HepG2 (cell line): Measurements from ENCODE around the gene DAD1. TPM values are rescaled to one million over a fixed set of nuclear protein-coding genes. Genes with fewer than 3 reads are reported as not detected.
A peak's percentile ranks its signal among the peaks of the same experiment; 100 is the strongest.

Experiments
- ATF7-NPFF ChIP-seq: sonication (generic); formaldehyde crosslinking; IDR thresholded peaks from 2 replicates; pipeline ENCODE4 v1.8.1; 2023; ENCODE audit warnings: mild to moderate bottlenecking, low read depth, missing genetic modification reagents, moderate library complexity
- CC2D1A ChIP-seq: sonication (generic); formaldehyde crosslinking; IDR thresholded peaks from 2 replicates; pipeline ENCODE4 v1.8.1; 2023; ENCODE audit warnings: mild to moderate bottlenecking, missing genetic modification reagents
- CREB1 ChIP-seq, 2 experiments: fragments of 450-650 bp in 1 of 2; IDR thresholded peaks; 2 replicates each; pipeline ENCODE4 v1.6.1; 2016 to 2017; ENCODE audit warnings: control low read depth in 1 of 2, mild to moderate bottlenecking in 1 of 2, missing compliant biosample characterization in 1 of 2, missing genetic modification characterization in 1 of 2
- HHEX ChIP-seq: IDR thresholded peaks from 2 replicates; pipeline ENCODE4 v1.6.1; 2016; ENCODE audit warnings: control low read depth
- HMGA1 ChIP-seq: sonication (generic); formaldehyde crosslinking; conservative IDR thresholded peaks from 2 replicates; pipeline ENCODE4 v1.4.0; 2020; ENCODE audit warnings: missing genetic modification reagents
- KDM4B ChIP-seq: sonication (generic); formaldehyde crosslinking; IDR thresholded peaks from 2 replicates; pipeline ENCODE4 v1.4.0; 2020; ENCODE audit warnings: missing genetic modification reagents
- PHF5A ChIP-seq: IDR thresholded peaks from one replicate; pipeline ENCODE4 v1.6.1; 2018; ENCODE audit warnings: low read depth, missing genetic modification reagents; ENCODE audit not compliant: unreplicated experiment
- SALL2 ChIP-seq: sonication (generic); formaldehyde crosslinking; IDR thresholded peaks from 2 replicates; pipeline ENCODE4 v1.8.1; 2023; ENCODE audit warnings: mild to moderate bottlenecking, missing genetic modification reagents, inconsistent platforms
- TAF1 ChIP-seq: sonication (generic); formaldehyde crosslinking; IDR thresholded peaks from 2 replicates; pipeline ENCODE4 v1.4.0; 2020; ENCODE audit warnings: missing genetic modification reagents
- TARDBP ChIP-seq: sonication (generic); formaldehyde crosslinking; IDR thresholded peaks from 2 replicates; pipeline ENCODE4 v1.8.0; 2022; ENCODE audit warnings: mild to moderate bottlenecking, missing genetic modification reagents
- U2AF2 ChIP-seq: fragments of 200-400 bp; formaldehyde crosslinking; IDR thresholded peaks from 2 replicates; pipeline ENCODE4 v1.6.1; 2017; ENCODE audit warnings: low read depth, mild to moderate bottlenecking, low read length
- ZBTB7B ChIP-seq: sonication (generic); formaldehyde crosslinking; IDR thresholded peaks from 2 replicates; pipeline ENCODE4 v1.4.0; 2020; ENCODE audit warnings: missing genetic modification reagents
- ZFP37 ChIP-seq: sonication (generic); formaldehyde crosslinking; IDR thresholded peaks from 2 replicates; pipeline ENCODE4 v1.4.0; 2020; ENCODE audit warnings: missing genetic modification reagents, borderline replicate concordance
- ZFP90 ChIP-seq: sonication (generic); formaldehyde crosslinking; IDR thresholded peaks from 2 replicates; pipeline ENCODE4 v1.8.0; 2022; ENCODE audit warnings: missing genetic modification reagents, mild to moderate bottlenecking, inconsistent platforms, borderline replicate concordance
- ZNF24 ChIP-seq: fragments of 450-650 bp; IDR thresholded peaks from 2 replicates; pipeline ENCODE4 v1.6.1; 2017; ENCODE audit warnings: antibody characterized with exemption, mild to moderate bottlenecking
- ZNF607 ChIP-seq: sonication (generic); formaldehyde crosslinking; IDR thresholded peaks from 2 replicates; pipeline ENCODE4 v1.5.1; 2020; ENCODE audit warnings: missing genetic modification reagents, mild to moderate bottlenecking, borderline replicate concordance
- ZNF619 ChIP-seq: sonication (generic); formaldehyde crosslinking; IDR thresholded peaks from 2 replicates; pipeline ENCODE4 v1.4.0; 2020; ENCODE audit warnings: mild to moderate bottlenecking, missing genetic modification reagents
- ZZZ3 ChIP-seq: sonication (generic); formaldehyde crosslinking; IDR thresholded peaks from 2 replicates; pipeline ENCODE4 v1.4.0; 2020; ENCODE audit warnings: missing genetic modification reagents, mild to moderate bottlenecking, borderline replicate concordance
- polyA plus RNA-seq, 8 experiments: library from polyadenylated mRNA; depleted of rRNA in 3 of 8; stranded (reverse) in 7 of 8; unstranded in 1 of 8; fragments of >200 nt; fragmentation: Illumina TruSeq in 4 of 8; extraction: Trizol in 4 of 8; gene quantifications; 2 replicates each; pipeline versions ENCODE4 v1.2.1 to v1.2.3, GENCODE V29; 2011 to 2016; ENCODE audit warnings: low read depth in 4 of 8, missing spikeins in 1 of 8, mixed read lengths in 1 of 8; ENCODE audit not compliant: insufficient read depth in 1 of 8
- total RNA-seq, 5 experiments: library from RNA; depleted of rRNA; stranded (reverse); fragments of >200 nt; fragmentation: Illumina TruSeq; extraction: Trizol; gene quantifications; 2 replicates each; pipeline ENCODE4 v1.2.3, GENCODE V29; 2016; ENCODE audit warnings: low read depth in 1 of 5
- TF ChIP-seq, protein P1 (sequence below): sonication (generic); formaldehyde crosslinking; IDR thresholded peaks from 2 replicates; pipeline ENCODE4 v1.4.0; 2020; ENCODE audit warnings: mild to moderate bottlenecking, missing genetic modification reagents, borderline replicate concordance
- TF ChIP-seq, protein P2 (sequence below): sonication (generic); formaldehyde crosslinking; IDR thresholded peaks from 2 replicates; pipeline ENCODE4 v1.4.0; 2020; ENCODE audit warnings: missing genetic modification reagents
- TF ChIP-seq, protein P3 (sequence below): sonication (generic); formaldehyde crosslinking; IDR thresholded peaks from 2 replicates; pipeline ENCODE4 v1.5.0; 2020; ENCODE audit warnings: mild to moderate bottlenecking, low read depth, missing genetic modification reagents, borderline replicate concordance
- TF ChIP-seq, protein P4 (sequence below): fragments of 450-650 bp; IDR thresholded peaks from 2 replicates; pipeline ENCODE4 v1.6.1; 2017
- TF ChIP-seq, protein P5 (sequence below): sonication (generic); formaldehyde crosslinking; IDR thresholded peaks from 2 replicates; pipeline ENCODE4 v1.9.0; 2021; ENCODE audit warnings: missing genetic modification reagents, mild to moderate bottlenecking, borderline replicate concordance

The DAD1 gene
- total and polyA plus RNA-seq, 2 of the 13 experiments (the other 11 are each of a cell fraction or from before 2014, with no cell fraction given), result 558 to 626 TPM

DNA sequence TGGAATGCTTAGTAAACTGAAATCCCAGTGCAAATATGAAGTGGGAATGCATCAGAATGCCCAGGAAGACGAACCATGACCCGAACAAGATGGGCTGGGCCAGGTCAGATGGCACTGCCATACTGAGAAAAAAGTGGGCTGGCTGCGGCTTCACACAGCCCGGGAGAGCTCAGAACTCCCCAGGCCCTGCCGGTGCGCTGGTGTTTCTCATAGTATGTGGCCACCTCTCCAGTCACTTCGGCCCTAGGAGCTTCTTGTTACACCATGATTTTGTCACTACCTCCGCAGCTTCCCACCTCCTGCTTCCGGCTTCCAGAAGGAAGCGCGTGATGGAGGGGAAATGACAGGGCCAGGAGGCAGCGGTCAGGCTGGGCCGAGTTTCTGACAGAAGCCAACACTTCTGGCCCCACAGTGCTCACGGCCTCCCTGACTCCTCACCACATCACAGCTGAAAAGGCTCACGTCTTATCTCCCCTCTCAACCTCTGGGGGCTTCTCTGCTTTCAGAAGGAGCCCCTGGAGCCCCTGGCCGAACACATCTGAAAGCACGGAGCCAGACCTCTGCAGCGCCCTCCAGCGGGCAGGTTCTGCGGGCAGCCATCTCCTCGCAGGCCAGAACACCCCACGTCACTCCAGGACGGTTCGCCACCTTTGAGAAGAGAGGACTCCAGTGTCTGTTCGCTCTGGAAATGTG lies 30.7 kb downstream of the DAD1 start (continued):
- TF ChIP-seq ZFP90, result no peak
- no peak for TF ChIP-seq HMGA1 (CRISPR knock-in tag)
- TF ChIP-seq KDM4B (CRISPR knock-in tag), result no peak
- TF ChIP-seq, protein P1, sequence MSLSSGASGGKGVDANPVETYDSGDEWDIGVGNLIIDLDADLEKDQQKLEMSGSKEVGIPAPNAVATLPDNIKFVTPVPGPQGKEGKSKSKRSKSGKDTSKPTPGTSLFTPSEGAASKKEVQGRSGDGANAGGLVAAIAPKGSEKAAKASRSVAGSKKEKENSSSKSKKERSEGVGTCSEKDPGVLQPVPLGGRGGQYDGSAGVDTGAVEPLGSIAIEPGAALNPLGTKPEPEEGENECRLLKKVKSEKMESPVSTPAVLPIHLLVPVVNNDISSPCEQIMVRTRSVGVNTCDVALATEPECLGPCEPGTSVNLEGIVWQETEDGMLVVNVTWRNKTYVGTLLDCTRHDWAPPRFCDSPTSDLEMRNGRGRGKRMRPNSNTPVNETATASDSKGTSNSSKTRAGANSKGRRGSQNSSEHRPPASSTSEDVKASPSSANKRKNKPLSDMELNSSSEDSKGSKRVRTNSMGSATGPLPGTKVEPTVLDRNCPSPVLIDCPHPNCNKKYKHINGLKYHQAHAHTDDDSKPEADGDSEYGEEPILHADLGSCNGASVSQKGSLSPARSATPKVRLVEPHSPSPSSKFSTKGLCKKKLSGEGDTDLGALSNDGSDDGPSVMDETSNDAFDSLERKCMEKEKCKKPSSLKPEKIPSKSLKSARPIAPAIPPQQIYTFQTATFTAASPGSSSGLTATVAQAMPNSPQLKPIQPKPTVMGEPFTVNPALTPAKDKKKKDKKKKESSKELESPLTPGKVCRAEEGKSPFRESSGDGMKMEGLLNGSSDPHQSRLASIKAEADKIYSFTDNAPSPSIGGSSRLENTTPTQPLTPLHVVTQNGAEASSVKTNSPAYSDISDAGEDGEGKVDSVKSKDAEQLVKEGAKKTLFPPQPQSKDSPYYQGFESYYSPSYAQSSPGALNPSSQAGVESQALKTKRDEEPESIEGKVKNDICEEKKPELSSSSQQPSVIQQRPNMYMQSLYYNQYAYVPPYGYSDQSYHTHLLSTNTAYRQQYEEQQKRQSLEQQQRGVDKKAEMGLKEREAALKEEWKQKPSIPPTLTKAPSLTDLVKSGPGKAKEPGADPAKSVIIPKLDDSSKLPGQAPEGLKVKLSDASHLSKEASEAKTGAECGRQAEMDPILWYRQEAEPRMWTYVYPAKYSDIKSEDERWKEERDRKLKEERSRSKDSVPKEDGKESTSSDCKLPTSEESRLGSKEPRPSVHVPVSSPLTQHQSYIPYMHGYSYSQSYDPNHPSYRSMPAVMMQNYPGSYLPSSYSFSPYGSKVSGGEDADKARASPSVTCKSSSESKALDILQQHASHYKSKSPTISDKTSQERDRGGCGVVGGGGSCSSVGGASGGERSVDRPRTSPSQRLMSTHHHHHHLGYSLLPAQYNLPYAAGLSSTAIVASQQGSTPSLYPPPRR, result 0 out of 2 replicates have a peak, but pooled peaks have one; percentile 44
- TF ChIP-seq, protein P2, sequence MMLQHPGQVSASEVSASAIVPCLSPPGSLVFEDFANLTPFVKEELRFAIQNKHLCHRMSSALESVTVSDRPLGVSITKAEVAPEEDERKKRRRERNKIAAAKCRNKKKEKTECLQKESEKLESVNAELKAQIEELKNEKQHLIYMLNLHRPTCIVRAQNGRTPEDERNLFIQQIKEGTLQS (CRISPR knock-in tag), result 0 out of 2 replicates have a peak, but pooled peaks have one; percentile 16
- TF ChIP-seq ZNF619, result no peak
- TF ChIP-seq, protein P3, sequence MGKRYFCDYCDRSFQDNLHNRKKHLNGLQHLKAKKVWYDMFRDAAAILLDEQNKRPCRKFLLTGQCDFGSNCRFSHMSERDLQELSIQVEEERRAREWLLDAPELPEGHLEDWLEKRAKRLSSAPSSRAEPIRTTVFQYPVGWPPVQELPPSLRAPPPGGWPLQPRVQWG (CRISPR knock-in tag), result no peak
- no peak for TF ChIP-seq ZZZ3 (CRISPR knock-in tag)
- TF ChIP-seq, protein P4, sequence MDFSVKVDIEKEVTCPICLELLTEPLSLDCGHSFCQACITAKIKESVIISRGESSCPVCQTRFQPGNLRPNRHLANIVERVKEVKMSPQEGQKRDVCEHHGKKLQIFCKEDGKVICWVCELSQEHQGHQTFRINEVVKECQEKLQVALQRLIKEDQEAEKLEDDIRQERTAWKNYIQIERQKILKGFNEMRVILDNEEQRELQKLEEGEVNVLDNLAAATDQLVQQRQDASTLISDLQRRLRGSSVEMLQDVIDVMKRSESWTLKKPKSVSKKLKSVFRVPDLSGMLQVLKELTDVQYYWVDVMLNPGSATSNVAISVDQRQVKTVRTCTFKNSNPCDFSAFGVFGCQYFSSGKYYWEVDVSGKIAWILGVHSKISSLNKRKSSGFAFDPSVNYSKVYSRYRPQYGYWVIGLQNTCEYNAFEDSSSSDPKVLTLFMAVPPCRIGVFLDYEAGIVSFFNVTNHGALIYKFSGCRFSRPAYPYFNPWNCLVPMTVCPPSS, result no peak
- TF ChIP-seq ZFP37 (CRISPR knock-in tag), result no peak
- no peak for TF ChIP-seq ZNF24
- no peak for TF ChIP-seq HHEX (CRISPR knock-in tag)
- TF ChIP-seq ATF7-NPFF, result no peak
- TF ChIP-seq CREB1 (IDR thresholded peaks at IDR 0.05), result no peak
- TF ChIP-seq CREB1 (CRISPR knock-in tag; IDR thresholded peaks at IDR 0.05), result no peak
- TF ChIP-seq U2AF2, result no peak
- no peak for TF ChIP-seq ZNF607
- no peak for TF ChIP-seq TARDBP
- TF ChIP-seq ZBTB7B (CRISPR knock-in tag), result no peak
- TF ChIP-seq, protein P5, sequence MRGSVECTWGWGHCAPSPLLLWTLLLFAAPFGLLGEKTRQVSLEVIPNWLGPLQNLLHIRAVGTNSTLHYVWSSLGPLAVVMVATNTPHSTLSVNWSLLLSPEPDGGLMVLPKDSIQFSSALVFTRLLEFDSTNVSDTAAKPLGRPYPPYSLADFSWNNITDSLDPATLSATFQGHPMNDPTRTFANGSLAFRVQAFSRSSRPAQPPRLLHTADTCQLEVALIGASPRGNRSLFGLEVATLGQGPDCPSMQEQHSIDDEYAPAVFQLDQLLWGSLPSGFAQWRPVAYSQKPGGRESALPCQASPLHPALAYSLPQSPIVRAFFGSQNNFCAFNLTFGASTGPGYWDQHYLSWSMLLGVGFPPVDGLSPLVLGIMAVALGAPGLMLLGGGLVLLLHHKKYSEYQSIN (CRISPR knock-in tag), result no peak
- TF ChIP-seq SALL2 (CRISPR knock-in tag), result no peak
- 0 out of 2 replicates have a peak, but pooled peaks have one; percentile 23 for TF ChIP-seq TAF1 (CRISPR knock-in tag)
- no peak for TF ChIP-seq CC2D1A (CRISPR knock-in tag)
- no peak for TF ChIP-seq PHF5A (CRISPR knock-in tag)
